GM12878 (cell line): ENCODE results near the gene SRD5A1.

Experiments
- BHLHE40 ChIP-seq, 2 experiments: fragments of 450-650 bp in 1 of 2; IDR thresholded peaks; 2 replicates each; pipeline ENCODE4 v1.6.1; 2011 to 2017; ENCODE audit warnings: low read depth in 2 of 2, borderline replicate concordance in 1 of 2, improper control_type of control experiment in 1 of 2, low read length in 1 of 2, mild to moderate bottlenecking in 1 of 2
- CEBPB ChIP-seq, 2 experiments: fragments of 150-350 bp in 1 of 2; IDR thresholded peaks; 2 replicates each; pipeline ENCODE4 v1.6.1; 2012 to 2014; ENCODE audit warnings: low read depth in 2 of 2, low read length in 2 of 2, borderline replicate concordance in 1 of 2, inconsistent platforms in 1 of 2
- CTCF ChIP-seq, 3 experiments: IDR thresholded peaks in 2 of 3; conservative IDR thresholded peaks in 1 of 3; 2 replicates each; pipeline ENCODE4 v1.5.1; 2011; ENCODE audit warnings: low read depth in 3 of 3, low read length in 3 of 3, mild to moderate bottlenecking in 3 of 3, control low read depth in 2 of 3, moderate library complexity in 2 of 3, inconsistent platforms in 1 of 3, mixed read lengths in 1 of 3; ENCODE audit not compliant: control insufficient read depth in 2 of 3, insufficient read depth in 1 of 3; ENCODE audit errors: extremely low read depth in 1 of 3
- E4F1 ChIP-seq: fragments of 450-650 bp; IDR thresholded peaks from 2 replicates; pipeline ENCODE4 v1.6.1; 2018; ENCODE audit warnings: borderline replicate concordance, mild to moderate bottlenecking; ENCODE audit not compliant: partially characterized antibody
- MEF2A ChIP-seq: IDR thresholded peaks from 2 replicates; pipeline ENCODE4 v1.6.1; 2011; ENCODE audit warnings: low read depth, mild to moderate bottlenecking, low read length, moderate library complexity; ENCODE audit not compliant: insufficient read depth
- NFIC ChIP-seq: IDR thresholded peaks from 2 replicates; pipeline ENCODE4 v1.6.1; 2012; ENCODE audit warnings: low read depth, mild to moderate bottlenecking, inconsistent platforms, low read length, moderate library complexity
- POLR2AphosphoS5 ChIP-seq: IDR thresholded peaks from 2 replicates; pipeline ENCODE4 v1.6.1; 2011; ENCODE audit warnings: mild to moderate bottlenecking, low read length, inconsistent platforms
- REST ChIP-seq: IDR thresholded peaks from 2 replicates; pipeline ENCODE4 v1.6.1; 2012; ENCODE audit warnings: mild to moderate bottlenecking, low read depth, low read length

GRCh38 chr5:6601816-6602215, 31.4 kb upstream of the SRD5A1 start:
- TF ChIP-seq NFIC (no peak), POLR2AphosphoS5 (no peak), BHLHE40 (IDR thresholded peaks at IDR 0.05; ENCODE audit: borderline replicate concordance in 1 of 2, low read depth in 2 of 2, low read length in 1 of 2) (no peak), CTCF (IDR thresholded peaks at IDR 0.05 in 2 of 3, conservative IDR thresholded peaks at IDR 0.05 in 1 of 3; ENCODE audit: control insufficient read depth in 2 of 3, extremely low read depth in 1 of 3, insufficient read depth in 1 of 3, low read depth in 3 of 3, low read length in 3 of 3) (no peak), REST (no peak), CEBPB (IDR thresholded peaks at IDR 0.05; ENCODE audit: borderline replicate concordance in 1 of 2, low read depth in 2 of 2, low read length in 2 of 2) (no peak), E4F1 (no peak), MEF2A (no peak)
